ENCODE measurements around the gene ANKRD11. TPM values are rescaled to one million over a fixed set of nuclear protein-coding genes. Genes with fewer than 3 reads are reported as not detected.
A peak's percentile ranks its signal among the peaks of the same experiment; 100 is the strongest.

ANKRD11 gene
- total RNA-seq, 1 experiment from 2014 or later = 242 TPM

- H3K4me1 Mint-ChIP-seq (ENCODE audit: low read depth, unreplicated experiment) = peaks cover 9% of the 10 kb centered on the region
- H3K36me3 Mint-ChIP-seq (ENCODE audit: insufficient read depth, unreplicated experiment) = peaks cover 50% of the 10 kb centered on the region
- peak overlapping the region; percentile 44 for H3K27ac Mint-ChIP-seq (ENCODE audit: unreplicated experiment)
- CTCF ChIA-PET = no interaction called here
- DNase-seq = no peak
- TF ChIP-seq, protein P1, sequence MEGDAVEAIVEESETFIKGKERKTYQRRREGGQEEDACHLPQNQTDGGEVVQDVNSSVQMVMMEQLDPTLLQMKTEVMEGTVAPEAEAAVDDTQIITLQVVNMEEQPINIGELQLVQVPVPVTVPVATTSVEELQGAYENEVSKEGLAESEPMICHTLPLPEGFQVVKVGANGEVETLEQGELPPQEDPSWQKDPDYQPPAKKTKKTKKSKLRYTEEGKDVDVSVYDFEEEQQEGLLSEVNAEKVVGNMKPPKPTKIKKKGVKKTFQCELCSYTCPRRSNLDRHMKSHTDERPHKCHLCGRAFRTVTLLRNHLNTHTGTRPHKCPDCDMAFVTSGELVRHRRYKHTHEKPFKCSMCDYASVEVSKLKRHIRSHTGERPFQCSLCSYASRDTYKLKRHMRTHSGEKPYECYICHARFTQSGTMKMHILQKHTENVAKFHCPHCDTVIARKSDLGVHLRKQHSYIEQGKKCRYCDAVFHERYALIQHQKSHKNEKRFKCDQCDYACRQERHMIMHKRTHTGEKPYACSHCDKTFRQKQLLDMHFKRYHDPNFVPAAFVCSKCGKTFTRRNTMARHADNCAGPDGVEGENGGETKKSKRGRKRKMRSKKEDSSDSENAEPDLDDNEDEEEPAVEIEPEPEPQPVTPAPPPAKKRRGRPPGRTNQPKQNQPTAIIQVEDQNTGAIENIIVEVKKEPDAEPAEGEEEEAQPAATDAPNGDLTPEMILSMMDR (IDR thresholded peaks at IDR 0.05; ENCODE audit: unreplicated experiment) = no peak
- no peaks in the 10 kb centered on the region for H3K9me3 Mint-ChIP-seq (ENCODE audit: low read depth, unreplicated experiment)
- H3K4me3 Mint-ChIP-seq (ENCODE audit: low read depth, unreplicated experiment) = no peak overlapping the region
- BruUV-seq (replicated peaks) = no TSS peak
- H3K27me3 Mint-ChIP-seq (ENCODE audit: unreplicated experiment) = peaks cover 42% of the 10 kb centered on the region
- intact Hi-C loops (cut with micrococcal nuclease; ENCODE audit: unreplicated experiment) = no loop called here
These were observed 247.6 kb downstream of the ANKRD11 start for GRCh38 chr16:89242795-89243200.

GRCh38 chr16:89241187-89242007 is 249.0 kb downstream of the ANKRD11 start:
- DNase-seq = peak; percentile 69
- TSS peak; percentile 96 for BruUV-seq (replicated peaks)
- intact Hi-C loops (cut with micrococcal nuclease; ENCODE audit: unreplicated experiment) = no loop called here
- peaks cover 40% of the 10 kb centered on the region for H3K36me3 Mint-ChIP-seq (ENCODE audit: insufficient read depth, unreplicated experiment)
- H3K27me3 Mint-ChIP-seq (ENCODE audit: unreplicated experiment) = peaks cover 38% of the 10 kb centered on the region
- H3K4me3 Mint-ChIP-seq (ENCODE audit: low read depth, unreplicated experiment) = peak overlapping the region; percentile 84
- peaks cover 9% of the 10 kb centered on the region for H3K4me1 Mint-ChIP-seq (ENCODE audit: low read depth, unreplicated experiment)
- TF ChIP-seq, protein P1 (IDR thresholded peaks at IDR 0.05; ENCODE audit: unreplicated experiment) = no peak
- CTCF ChIA-PET = interaction anchor here (0.7 kb wide), 1 partner anchor 68 kb away, joined by 4 read pairs; no protein-coding TSS in a partner anchor
- no peaks in the 10 kb centered on the region for H3K9me3 Mint-ChIP-seq (ENCODE audit: low read depth, unreplicated experiment)
- peak overlapping the region; percentile 83 for H3K27ac Mint-ChIP-seq (ENCODE audit: unreplicated experiment)

GRCh38 chr16:89237733-89238132 is 252.6 kb downstream of the ANKRD11 start:
- peaks cover 3% of the 10 kb centered on the region for H3K9me3 Mint-ChIP-seq (ENCODE audit: low read depth, unreplicated experiment)

DNA sequence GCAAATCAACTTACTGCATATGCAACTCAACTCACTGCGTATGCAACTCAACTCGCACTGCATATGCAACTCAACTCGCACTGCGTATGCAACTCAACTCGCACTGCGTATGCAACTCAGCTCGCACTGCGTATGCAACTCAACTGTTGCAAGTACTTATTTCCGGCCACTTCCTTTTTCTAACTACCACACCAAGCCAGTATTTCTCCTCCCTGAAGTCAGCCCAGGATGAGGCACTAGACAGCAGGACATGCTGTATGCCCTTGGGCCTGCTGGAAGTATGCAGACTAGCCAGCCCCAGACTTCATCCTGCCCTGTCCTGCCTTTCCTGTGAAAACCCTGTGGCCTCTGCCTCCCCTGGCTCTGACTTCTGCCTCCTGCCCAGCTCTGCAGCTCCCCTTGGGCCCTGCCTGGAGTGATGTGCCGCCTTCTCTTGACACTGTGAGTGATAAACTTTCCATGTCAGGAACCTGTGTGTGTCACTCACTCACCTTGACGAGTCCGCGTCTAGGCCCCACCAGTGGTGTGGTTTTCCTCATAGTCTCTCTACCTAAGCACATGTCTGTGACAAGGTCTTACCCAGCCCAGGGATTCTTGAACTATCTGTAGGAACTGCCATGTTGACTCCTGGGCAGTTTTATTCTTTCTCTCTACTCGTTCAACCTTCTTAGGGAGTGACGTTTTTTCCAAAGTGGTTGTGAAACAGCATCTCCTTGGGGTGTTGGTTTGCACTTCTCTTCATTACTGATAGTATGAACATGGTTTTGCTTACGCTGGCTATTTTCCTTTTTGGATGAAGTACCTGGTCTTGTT is 256.5 kb downstream of the ANKRD11 start:
- Mint-ChIP-seq H3K9me3 (ENCODE audit: low read depth, unreplicated experiment) (peaks cover 8% of the 10 kb centered on the region), H3K4me3 (ENCODE audit: low read depth, unreplicated experiment) (no peak overlapping the region), H3K4me1 (ENCODE audit: low read depth, unreplicated experiment) (no peaks in the 10 kb centered on the region), H3K27ac (ENCODE audit: unreplicated experiment) (no peak overlapping the region), H3K27me3 (ENCODE audit: unreplicated experiment) (no peaks in the 10 kb centered on the region), H3K36me3 (ENCODE audit: insufficient read depth, unreplicated experiment) (peaks cover 19% of the 10 kb centered on the region)
- intact Hi-C loops (cut with micrococcal nuclease; ENCODE audit: unreplicated experiment) = no loop called here
- no TSS peak for BruUV-seq (replicated peaks)
- TF ChIP-seq, protein P1 (IDR thresholded peaks at IDR 0.05; ENCODE audit: unreplicated experiment) = no peak
- CTCF ChIA-PET = no interaction called here
- DNase-seq = no peak

More at GRCh38 chr16:89237733-89238132, 252.6 kb downstream of the ANKRD11 start:
- TF ChIP-seq, protein P1 (IDR thresholded peaks at IDR 0.05; ENCODE audit: unreplicated experiment) = no peak
- H3K27ac Mint-ChIP-seq (ENCODE audit: unreplicated experiment) = no peak overlapping the region
- peaks cover under 1% of the 10 kb centered on the region for H3K4me1 Mint-ChIP-seq (ENCODE audit: low read depth, unreplicated experiment)
- peaks cover 27% of the 10 kb centered on the region for H3K36me3 Mint-ChIP-seq (ENCODE audit: insufficient read depth, unreplicated experiment)
- no TSS peak for BruUV-seq (replicated peaks)
- H3K4me3 Mint-ChIP-seq (ENCODE audit: low read depth, unreplicated experiment) = no peak overlapping the region
- CTCF ChIA-PET = no interaction called here
- peaks cover 2% of the 10 kb centered on the region for H3K27me3 Mint-ChIP-seq (ENCODE audit: unreplicated experiment)
- intact Hi-C loops (cut with micrococcal nuclease; ENCODE audit: unreplicated experiment) = no loop called here
- DNase-seq = no peak

Data from Calu3 (cell line).